GM13977 (cell line): ENCODE results near the gene LYPD3.

Experiments
- DNase-seq: peaks from one replicate; pipeline ENCODE4 v3.0.0; 2012; ENCODE audit warnings: low spot score
- CTCF ChIP-seq: IDR thresholded peaks from 2 replicates; pipeline ENCODE4 v1.5.1; 2012; ENCODE audit warnings: mild to moderate bottlenecking, control low read depth; ENCODE audit not compliant: insufficient read depth; ENCODE audit errors: extremely low read depth, missing control alignments
- in situ Hi-C: fragments of 300-500 bp; cut with MboI; formaldehyde crosslinking; loops from one replicate; pipeline ENCODE4 v1.12.0; 2022; ENCODE audit warnings: low sequenced_read_pairs, low pct_unique_long_range_greater_than_20kb, mixed read lengths, inconsistent platforms; ENCODE audit not compliant: unreplicated experiment

LYPD3 gene

DNA sequence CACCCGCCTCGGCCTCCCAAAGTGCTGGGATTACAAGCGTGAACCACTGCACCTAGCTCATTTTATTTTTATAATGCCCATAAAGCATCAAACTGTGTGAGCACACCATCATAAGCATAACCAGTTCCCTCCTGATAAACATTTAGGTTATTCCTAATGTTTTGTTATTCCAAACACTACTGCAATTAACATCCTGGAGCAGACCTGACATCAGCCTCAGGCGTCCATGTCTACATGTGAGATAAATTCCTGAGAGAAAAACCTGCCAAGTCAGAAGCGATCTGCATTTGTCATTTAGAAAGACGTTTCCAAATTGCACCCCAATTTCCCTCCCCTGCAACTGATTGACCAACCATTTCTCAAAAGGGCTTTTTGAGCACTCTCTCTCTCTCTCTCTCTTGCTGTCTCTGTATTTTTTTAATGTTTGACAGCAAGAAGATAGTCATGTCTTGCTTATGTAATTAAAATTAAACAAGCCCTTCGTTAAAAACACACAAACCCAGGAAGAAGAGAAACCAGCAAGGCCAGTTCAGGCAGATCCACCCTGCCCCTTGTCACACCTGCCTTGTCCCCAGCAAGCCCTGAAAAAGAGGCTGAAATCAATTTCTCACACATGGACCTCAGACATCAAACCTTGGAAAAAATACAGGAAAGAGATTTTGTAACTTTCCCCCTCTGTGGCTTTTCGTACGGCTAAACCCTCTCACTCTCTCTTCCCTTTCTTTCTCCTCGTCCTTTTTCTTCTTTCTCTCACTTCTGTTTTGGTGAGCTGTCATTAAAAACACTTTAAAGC, 9.9 kb downstream of the LYPD3 start:
- DNase-seq: no peak
- no peak for TF ChIP-seq CTCF
- in situ Hi-C loops: no loop called here

- in situ Hi-C loops: no loop called here
- no peak for DNase-seq
These were observed 11.4 kb downstream of the LYPD3 start for GRCh38 chr19:43454031-43454430.

DNA sequence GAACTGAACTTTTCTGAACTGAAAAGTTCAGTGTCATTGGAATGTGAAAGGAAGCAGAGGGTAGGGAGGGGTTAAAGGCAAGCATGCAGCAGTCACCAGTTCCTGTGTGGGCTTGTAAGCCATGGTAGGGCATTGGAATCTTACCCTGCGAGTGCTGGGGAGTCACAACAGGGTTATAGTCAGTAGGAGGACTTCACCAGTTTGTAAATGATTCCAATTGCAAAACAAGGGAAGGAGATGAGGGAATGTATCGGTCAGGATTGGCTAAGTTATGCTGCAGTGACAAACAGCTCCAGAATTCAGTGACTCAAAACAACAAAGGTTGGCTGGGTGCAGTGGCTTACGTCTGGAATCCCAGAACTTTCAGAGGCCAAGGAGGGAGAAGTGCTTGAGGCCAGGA, 12.8 kb downstream of the LYPD3 start:
- no peak for DNase-seq
- TF ChIP-seq CTCF: no peak
- in situ Hi-C loops: no loop called here

More at GRCh38 chr19:43454031-43454430, 11.4 kb downstream of the LYPD3 start:
- TF ChIP-seq CTCF: no peak

DNA sequence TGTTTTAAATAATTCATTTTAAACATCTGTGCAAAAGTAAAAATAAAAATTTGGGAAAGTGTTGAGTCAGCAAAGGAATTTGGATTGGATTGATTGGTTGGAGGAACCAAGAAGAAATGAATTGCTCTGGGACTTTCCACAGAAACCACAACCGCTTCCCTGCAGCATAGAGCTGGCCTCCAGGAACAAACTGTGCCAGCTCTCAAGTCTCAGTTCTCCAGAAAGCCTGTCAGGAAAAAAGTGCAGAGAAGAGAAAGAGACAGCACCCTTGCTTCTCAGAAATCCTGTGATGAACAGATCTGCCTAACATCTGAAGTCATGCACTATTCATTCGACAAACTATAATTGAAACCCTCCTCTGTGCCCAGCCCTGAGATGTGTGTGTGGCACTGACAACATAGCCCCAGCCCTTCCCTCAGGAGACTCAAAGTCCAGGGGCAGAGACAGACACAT, 14.8 kb downstream of the LYPD3 start:
- in situ Hi-C loops: no loop called here
- no peak for TF ChIP-seq CTCF
- no peak for DNase-seq

DNA sequence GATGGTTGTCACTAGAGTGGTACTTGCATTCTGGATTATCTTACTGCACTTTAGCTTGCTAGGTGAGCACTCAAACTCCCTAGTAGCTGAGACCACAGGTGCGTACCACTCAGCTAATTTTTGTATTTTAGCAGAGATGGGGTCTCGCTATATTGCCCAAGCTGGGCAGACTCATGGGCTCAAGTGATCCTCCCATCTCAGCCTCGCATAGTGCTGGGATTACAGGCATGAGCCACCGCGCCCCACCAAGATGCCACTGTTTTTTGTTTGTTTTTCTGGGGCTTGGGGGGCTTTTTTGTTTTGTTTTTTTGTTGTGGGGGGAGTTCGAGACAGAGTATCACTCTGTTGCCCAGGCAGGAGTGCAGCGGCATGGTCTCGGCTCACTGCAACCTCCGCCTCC, 17.8 kb downstream of the LYPD3 start:
- in situ Hi-C loops: loop anchor here (5.0 kb wide), 1 partner anchor 75 kb away; no protein-coding TSS in a partner anchor
- no peak for TF ChIP-seq CTCF

DNA sequence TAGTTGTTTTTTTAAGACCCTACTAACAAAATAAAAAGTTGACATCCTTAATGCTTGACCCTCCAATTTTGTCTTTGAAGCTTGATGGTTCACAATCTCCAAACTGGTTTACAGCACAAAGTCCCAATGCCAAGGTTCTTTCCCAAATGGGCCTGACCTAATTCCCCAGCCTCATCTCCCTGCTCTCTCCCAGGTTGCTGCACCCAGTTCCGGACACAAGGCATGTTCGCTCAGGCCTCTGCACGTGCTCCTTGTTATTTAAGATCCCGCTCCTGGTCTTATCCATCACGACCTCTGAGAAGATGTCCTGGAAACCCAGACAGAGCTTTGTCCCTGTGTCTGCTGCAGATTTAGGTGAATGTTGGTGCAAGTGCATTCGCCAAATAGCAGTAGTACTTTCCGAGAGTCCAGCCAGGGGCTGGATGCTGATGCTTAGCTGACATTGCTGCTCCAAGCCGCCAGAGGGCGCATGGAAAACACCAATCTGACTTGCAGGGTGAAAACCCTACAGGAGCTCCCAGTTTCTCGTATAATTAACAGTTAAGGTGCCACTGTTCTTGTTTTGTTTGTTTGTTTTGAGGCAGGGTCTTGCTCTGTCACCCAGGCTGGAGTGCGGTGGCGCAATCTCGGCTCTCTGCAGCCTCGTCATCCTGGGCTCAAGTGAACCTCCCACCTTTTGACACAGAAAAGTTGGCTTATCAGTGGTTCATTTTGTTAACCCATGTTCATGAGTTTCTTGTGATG, 18.5 kb downstream of the LYPD3 start:
- in situ Hi-C loops: loop anchor here (5.0 kb wide), 1 partner anchor 75 kb away; no protein-coding TSS in a partner anchor
- TF ChIP-seq CTCF: peak; percentile 96
- DNase-seq: peak; percentile 81

More for the DNA sequence above, 17.8 kb downstream of the LYPD3 start:
- DNase-seq: no peak
